VCaP (cell line): ENCODE measurements around the gene LUZP2.

Experiments used
- H3K27ac ChIP-seq: fragments of 450-650 bp; 2 replicates; pipeline ENCODE4 v1.5.1; 2017
- TF ChIP-seq, protein P1 (sequence below): fragments of 450-650 bp; conservative IDR thresholded peaks from 2 replicates; pipeline ENCODE4 v1.5.1; 2017; ENCODE audit warnings: mild to moderate bottlenecking, moderate library complexity

The LUZP2 gene

DNA sequence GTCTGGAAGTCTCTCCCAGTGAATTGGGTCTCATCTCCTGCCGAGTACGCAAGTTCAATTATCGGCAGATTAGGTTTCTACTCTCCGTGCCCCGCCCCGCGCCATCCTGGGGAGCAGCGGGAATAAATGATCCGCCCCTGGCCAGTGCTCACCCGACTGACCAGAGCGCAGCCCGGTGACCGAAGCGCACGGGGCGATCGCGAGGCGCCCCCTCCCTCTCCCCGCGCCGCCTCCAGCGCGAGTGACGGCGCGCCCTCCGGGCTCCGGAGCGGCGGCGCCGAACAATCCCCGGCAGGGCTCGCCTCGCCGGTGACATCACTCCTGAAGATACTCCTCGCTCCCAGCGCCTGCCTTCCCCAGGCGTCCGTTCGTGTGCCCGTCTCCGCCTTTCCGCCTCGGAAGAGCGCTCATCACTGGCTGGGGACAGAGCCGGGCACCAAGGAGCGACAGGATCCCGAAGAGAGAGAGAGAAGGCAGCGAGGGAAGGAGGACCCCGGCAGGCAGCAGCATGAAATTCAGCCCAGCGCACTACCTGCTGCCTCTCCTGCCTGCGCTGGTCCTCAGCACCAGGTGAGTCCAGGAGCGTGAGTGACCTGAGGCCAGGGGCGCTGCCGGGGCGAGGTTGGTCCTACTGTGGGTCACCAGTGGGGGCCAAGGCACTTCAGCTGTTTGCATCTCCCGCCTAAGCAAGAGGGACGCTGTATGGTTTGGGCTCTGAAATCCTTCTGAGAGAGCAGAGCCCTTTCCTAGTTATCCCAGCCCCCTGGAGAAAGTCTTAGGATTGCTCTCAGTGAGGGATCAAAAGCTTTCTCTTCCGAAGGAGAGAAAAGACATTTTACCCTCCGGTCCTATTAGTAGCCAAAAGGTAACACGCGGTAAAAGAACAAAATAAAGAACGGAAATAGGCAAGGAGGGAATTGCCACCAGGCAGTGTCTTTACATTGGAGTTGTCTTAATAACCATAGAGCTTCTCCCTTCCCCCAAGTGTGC, at the start of gene LUZP2:
TSS of gene LUZP2 (plus strand) at position 318 of the 990 bp plus-strand sequence.
- peak within 1 kb of the TSS; percentile 68 for H3K27ac ChIP-seq
- TF ChIP-seq, protein P1, sequence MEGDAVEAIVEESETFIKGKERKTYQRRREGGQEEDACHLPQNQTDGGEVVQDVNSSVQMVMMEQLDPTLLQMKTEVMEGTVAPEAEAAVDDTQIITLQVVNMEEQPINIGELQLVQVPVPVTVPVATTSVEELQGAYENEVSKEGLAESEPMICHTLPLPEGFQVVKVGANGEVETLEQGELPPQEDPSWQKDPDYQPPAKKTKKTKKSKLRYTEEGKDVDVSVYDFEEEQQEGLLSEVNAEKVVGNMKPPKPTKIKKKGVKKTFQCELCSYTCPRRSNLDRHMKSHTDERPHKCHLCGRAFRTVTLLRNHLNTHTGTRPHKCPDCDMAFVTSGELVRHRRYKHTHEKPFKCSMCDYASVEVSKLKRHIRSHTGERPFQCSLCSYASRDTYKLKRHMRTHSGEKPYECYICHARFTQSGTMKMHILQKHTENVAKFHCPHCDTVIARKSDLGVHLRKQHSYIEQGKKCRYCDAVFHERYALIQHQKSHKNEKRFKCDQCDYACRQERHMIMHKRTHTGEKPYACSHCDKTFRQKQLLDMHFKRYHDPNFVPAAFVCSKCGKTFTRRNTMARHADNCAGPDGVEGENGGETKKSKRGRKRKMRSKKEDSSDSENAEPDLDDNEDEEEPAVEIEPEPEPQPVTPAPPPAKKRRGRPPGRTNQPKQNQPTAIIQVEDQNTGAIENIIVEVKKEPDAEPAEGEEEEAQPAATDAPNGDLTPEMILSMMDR: peak; percentile 62

DNA sequence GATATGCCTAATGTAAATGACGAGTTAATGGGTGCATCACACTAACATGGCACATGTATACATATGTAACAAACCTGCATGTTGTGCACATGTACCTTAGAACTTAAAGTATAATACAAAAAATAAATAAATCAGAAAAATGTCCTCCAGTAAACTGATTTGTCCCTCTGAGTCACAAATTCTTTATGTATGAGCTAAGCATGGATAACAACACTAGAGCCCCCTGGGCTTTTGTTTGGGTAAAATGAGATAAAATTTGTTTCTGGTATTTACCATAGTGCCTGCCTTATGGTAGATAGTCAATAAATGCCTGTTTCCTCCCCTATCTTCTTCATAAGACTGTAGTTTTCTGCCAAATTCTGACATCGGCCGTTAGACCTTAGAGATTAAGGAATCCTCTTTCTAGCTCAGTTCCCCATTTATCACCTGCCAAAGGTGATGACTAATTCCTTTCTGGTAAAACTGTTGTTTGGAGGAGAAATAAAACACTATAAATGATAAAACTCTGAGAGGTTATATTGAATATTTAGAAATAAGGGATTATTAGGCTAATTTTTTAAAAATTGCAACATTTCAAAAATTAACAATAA, 43.6 kb upstream of the LUZP2 start:
- TF ChIP-seq, protein P1: no peak
- H3K27ac ChIP-seq: no peak overlapping the region

DNA sequence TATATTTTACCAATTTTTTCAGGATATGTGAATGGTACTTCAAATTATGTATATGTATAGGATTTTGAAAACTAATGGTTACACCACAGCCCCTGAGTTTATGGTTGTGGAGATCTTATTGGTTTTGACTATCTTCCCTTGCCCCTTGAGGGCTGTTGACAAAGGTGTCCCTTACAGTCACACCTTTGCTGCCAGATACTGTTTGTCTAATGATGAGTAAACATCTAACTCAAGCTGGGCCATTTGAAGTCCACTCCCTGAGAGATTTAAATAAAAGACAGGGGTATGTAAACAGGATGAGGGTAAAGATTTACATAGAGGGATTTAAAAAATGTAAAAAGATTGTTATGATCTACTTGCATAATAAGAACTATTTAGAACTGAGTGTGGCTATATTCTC, 38.9 kb upstream of the LUZP2 start:
- H3K27ac ChIP-seq: no peak overlapping the region
- TF ChIP-seq, protein P1: no peak

DNA sequence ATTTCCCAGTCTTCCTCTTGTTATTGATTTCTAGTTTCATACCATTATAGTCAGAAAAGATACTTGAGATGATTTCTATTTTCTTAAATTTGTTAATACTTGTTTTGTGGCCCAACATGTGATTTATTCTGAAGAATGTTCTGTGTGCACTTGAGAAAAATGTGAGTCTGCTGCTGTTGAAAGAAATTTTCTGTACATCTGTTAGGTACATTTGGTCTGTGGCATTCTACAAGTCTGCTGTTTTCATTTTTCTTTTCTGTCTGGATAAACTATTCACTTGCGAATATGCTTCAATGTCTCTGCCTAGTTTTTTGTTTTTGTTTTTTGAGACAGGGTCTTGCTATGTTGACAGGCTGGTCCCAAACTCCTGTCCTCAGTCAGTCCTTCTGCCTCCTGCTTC, 26.4 kb upstream of the LUZP2 start:
- TF ChIP-seq, protein P1: no peak
- H3K27ac ChIP-seq: no peak overlapping the region

DNA sequence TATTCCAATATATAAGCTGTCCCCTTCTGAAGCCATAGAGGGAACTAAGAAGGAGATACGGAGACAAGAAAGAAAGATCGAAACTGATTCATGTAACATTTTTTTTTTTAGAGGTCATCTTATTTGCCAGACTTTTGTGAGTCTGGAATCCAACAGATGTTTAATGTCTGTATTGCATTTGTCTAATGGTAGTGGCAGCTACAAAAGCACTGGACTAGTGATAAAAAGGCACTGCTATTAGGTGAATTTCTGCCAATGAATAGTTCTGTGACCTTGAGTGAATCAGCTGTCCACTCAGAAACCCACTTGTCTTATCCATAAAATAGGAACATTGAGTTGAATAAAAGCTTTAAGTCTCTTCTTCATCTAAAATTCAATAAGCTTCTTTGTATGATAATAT, 25.8 kb upstream of the LUZP2 start:
- H3K27ac ChIP-seq: no peak overlapping the region
- TF ChIP-seq, protein P1: no peak

DNA sequence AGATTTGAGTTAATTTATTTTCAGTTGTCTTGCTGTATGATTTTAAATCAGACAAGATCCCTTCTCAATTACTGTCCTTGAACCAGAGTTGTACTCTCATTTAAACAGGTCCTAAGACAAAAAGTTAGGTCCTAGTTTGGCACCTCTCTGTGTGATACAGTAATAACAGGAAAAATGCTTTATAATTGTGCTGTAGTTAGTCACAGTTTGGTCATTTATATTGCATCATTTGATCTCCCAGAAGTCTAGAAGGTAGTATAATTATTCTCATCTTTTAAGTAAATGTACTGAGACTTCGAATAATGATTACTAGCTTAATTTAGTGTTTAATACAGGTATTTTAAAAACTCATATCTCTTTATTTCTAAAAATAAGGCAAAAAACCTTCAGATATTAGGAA, 18.1 kb upstream of the LUZP2 start:
- H3K27ac ChIP-seq: no peak overlapping the region

DNA sequence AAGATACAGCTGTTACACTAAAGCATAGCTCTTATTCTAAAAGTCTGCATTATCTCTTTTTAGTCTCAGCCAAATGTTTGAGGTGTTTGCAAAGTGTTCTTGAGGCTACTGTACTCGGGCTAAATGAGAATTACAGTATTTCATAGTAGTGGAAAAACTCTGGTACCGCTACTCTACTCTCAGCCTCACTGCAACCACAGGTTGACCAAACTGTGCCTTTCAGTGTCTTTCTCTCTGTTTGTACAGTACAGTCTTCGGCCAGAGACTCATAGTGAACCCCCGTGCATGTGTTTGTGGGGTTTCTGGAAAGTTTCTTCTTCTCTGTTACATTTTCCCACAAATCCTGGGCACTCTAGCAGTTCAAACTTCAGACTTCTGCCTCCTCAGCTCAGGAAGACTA, 7.4 kb upstream of the LUZP2 start:
- no peak overlapping the region for H3K27ac ChIP-seq
- TF ChIP-seq, protein P1: no peak

More for the DNA sequence above, 18.1 kb upstream of the LUZP2 start:
- TF ChIP-seq, protein P1: no peak
